HCT116 (cell line): ENCODE results near the gene GIT2. TPM values are rescaled to one million over a fixed set of nuclear protein-coding genes. Genes with fewer than 3 reads are reported as not detected.

Experiments
- ATAC-seq: fragments of 200-7000 bp; cut with Tn5 transposase; 2 replicates; pipeline ENCODE4 v1.9.1; 2020; ENCODE audit warnings: mild to moderate bottlenecking, moderate library complexity
- BruUV-seq: library from RNA; stranded (reverse); fragments of 400-500 nt; replicated peaks from 2 replicates; lab custom pipeline; 2021; lab: Mats Ljungman, UMichigan
- CTCF ChIA-PET: fragments of 300-600 bp; sonication (Branson Sonifier 250); formaldehyde crosslinking; loops from one replicate; lab custom pipeline; 2021; ENCODE audit warnings: antibody characterized with exemption; lab: Charles Lee
- POLR2A ChIA-PET: fragments of 300-600, 350-600 bp; sonication (Branson Sonifier 250); formaldehyde crosslinking; loops from one replicate; lab custom pipeline; 2021; ENCODE audit warnings: antibody characterized with exemption; lab: Charles Lee
- RAD21 ChIA-PET, 2 experiments: fragments of 300-600 bp; sonication (Branson Sonifier 250); formaldehyde crosslinking; loops; one replicate each; lab custom pipeline; 2023; ENCODE audit warnings: low total read pairs in 2 of 2; ENCODE audit not compliant: uncharacterized antibody in 2 of 2, unreplicated experiment in 2 of 2, low non-redundant PET in 1 of 2; lab: Charles Lee
- DNase-seq: peaks from one replicate; pipeline ENCODE4 v3.0.0-alpha.2; 2010; ENCODE audit warnings: low read depth, low spot score
- H2AFZ ChIP-seq: fragments of 200-600 bp; shearing (Covaris generic), sonication (generic); 2 replicates; pipeline ENCODE4 v1.6.1; 2017; ENCODE audit warnings: low read depth, mixed run types, mixed read lengths, antibody characterized with exemption, low read length; ENCODE audit not compliant: poor library complexity, severe bottlenecking
- H3K27ac ChIP-seq: 2 replicates; pipeline ENCODE4 v1.5.1; 2012; ENCODE audit warnings: low read depth, low read length
- H3K27me3 ChIP-seq: fragments of 200-600 bp; sonication (generic); 2 replicates; pipeline ENCODE4 v1.6.1; 2016; ENCODE audit warnings: mixed run types, low read length, mixed read lengths; ENCODE audit not compliant: insufficient read depth
- H3K36me3 ChIP-seq, 2 experiments: fragments of 200-500 bp in 1 of 2; fragments of 200-600 bp in 1 of 2; sonication (Bioruptor generic) in 1 of 2; sonication (generic) in 1 of 2; 2 replicates each; pipeline versions ENCODE4 v1.5.1 to v1.6.1; 2014 to 2016; ENCODE audit warnings: low read length in 2 of 2, inconsistent platforms in 1 of 2, mixed read lengths in 1 of 2, mixed run types in 1 of 2; ENCODE audit not compliant: insufficient read depth in 2 of 2, control insufficient read depth in 1 of 2
- H3K4me1 ChIP-seq, 2 experiments: fragments of 200-600 bp in 1 of 2; sonication (generic) in 1 of 2; 2 replicates each; pipeline versions ENCODE4 v1.5.1 to v1.6.1; 2012 to 2017; ENCODE audit warnings: low read length in 2 of 2, inconsistent platforms in 1 of 2, mild to moderate bottlenecking in 1 of 2, mixed read lengths in 1 of 2, mixed run types in 1 of 2, moderate library complexity in 1 of 2; ENCODE audit not compliant: insufficient read depth in 2 of 2, control insufficient read depth in 1 of 2
- H3K4me2 ChIP-seq: fragments of 200-600 bp; sonication (generic); 2 replicates; pipeline ENCODE4 v1.6.1; 2017; ENCODE audit warnings: mixed run types, low read length, mixed read lengths
- H3K4me3 ChIP-seq, 2 experiments: fragments of 200-600 bp in 1 of 2; sonication (generic) in 1 of 2; replicated peaks in 1 of 2; 2 replicates each; pipeline ENCODE4 v1.5.1; 2011 to 2016; ENCODE audit warnings: low read length in 2 of 2, control low read depth in 1 of 2, low read depth in 1 of 2, mild to moderate bottlenecking in 1 of 2, mixed read lengths in 1 of 2, mixed run types in 1 of 2
- H3K79me2 ChIP-seq: fragments of 200-600 bp; sonication (generic); 2 replicates; pipeline ENCODE4 v1.6.1; 2017; ENCODE audit warnings: mild to moderate bottlenecking, mixed run types, low read length, moderate library complexity, mixed read lengths; ENCODE audit not compliant: insufficient read depth
- H3K9ac ChIP-seq: fragments of 200-600 bp; sonication (generic); 2 replicates; pipeline ENCODE4 v1.6.1; 2016; ENCODE audit warnings: low read length, mixed read lengths
- H3K9me2 ChIP-seq: fragments of 200-600 bp; sonication (generic), shearing (Covaris generic); 2 replicates; pipeline ENCODE4 v1.6.1; 2017; ENCODE audit warnings: mixed run types, mild to moderate bottlenecking, moderate library complexity; ENCODE audit not compliant: insufficient read depth
- H3K9me3 ChIP-seq, 2 experiments: fragments of 200-500 bp in 1 of 2; fragments of 200-600 bp in 1 of 2; sonication (Bioruptor generic) in 1 of 2; sonication (generic) in 1 of 2; 2 replicates each; pipeline ENCODE4 v1.6.1; 2014 to 2017; ENCODE audit warnings: low read length in 2 of 2, mixed read lengths in 2 of 2, inconsistent platforms in 1 of 2, low read depth in 1 of 2, mild to moderate bottlenecking in 1 of 2, mixed run types in 1 of 2, moderate library complexity in 1 of 2; ENCODE audit not compliant: control insufficient read depth in 1 of 2, insufficient read depth in 1 of 2
- H4K20me1 ChIP-seq: fragments of 200-600 bp; sonication (generic), shearing (Covaris generic); 2 replicates; pipeline ENCODE4 v1.6.1; 2017; ENCODE audit warnings: mixed run types, mild to moderate bottlenecking, moderate library complexity; ENCODE audit not compliant: insufficient read depth
- CEBPB ChIP-seq: IDR thresholded peaks from 2 replicates; pipeline ENCODE4 v1.6.1; 2012; ENCODE audit warnings: low read depth
- CTCF ChIP-seq, 3 experiments: fragments of 200-600 bp in 1 of 3; sonication (generic) in 1 of 3; IDR thresholded peaks in 2 of 3; conservative IDR thresholded peaks in 1 of 3; 2 replicates each; pipeline ENCODE4 v1.5.1; 2012 to 2017; ENCODE audit warnings: low read depth in 2 of 3, low read length in 2 of 3, antibody characterized with exemption in 1 of 3, borderline replicate concordance in 1 of 3, control low read depth in 1 of 3, mild to moderate bottlenecking in 1 of 3, mixed read lengths in 1 of 3, mixed run types in 1 of 3, moderate library complexity in 1 of 3; ENCODE audit not compliant: insufficient read depth in 1 of 3
- EGR1 ChIP-seq: IDR thresholded peaks from 2 replicates; pipeline ENCODE4 v1.6.1; 2012; ENCODE audit warnings: low read depth
- ELF1 ChIP-seq: IDR thresholded peaks from 2 replicates; pipeline ENCODE4 v1.6.1; 2012; ENCODE audit warnings: low read depth, borderline replicate concordance
- EZH2 ChIP-seq: fragments of 200-600 bp; sonication (generic); IDR thresholded peaks from 2 replicates; pipeline ENCODE4 v1.6.1; 2017; ENCODE audit warnings: antibody characterized with exemption, mixed run types
- EZH2phosphoT487 ChIP-seq: fragments of 200-600 bp; IDR thresholded peaks from 2 replicates; pipeline ENCODE4 v1.6.1; 2018; ENCODE audit warnings: antibody characterized with exemption, borderline replicate concordance
- FOSL1 ChIP-seq: IDR thresholded peaks from 2 replicates; pipeline ENCODE4 v1.6.1; 2012; ENCODE audit warnings: low read depth
- POLR2A ChIP-seq: IDR thresholded peaks from 2 replicates; pipeline ENCODE4 v1.7.0; 2011; ENCODE audit warnings: borderline replicate concordance; ENCODE audit not compliant: insufficient read depth, insufficient read length; ENCODE audit errors: extremely low read depth
- POLR2AphosphoS5 ChIP-seq: IDR thresholded peaks from 2 replicates; pipeline ENCODE4 v1.6.1; 2011; ENCODE audit warnings: mild to moderate bottlenecking, low read depth, low read length, moderate library complexity
- RAD21 ChIP-seq: IDR thresholded peaks from 2 replicates; pipeline ENCODE4 v1.6.1; 2012; ENCODE audit warnings: low read depth, mild to moderate bottlenecking
- REST ChIP-seq: IDR thresholded peaks from 2 replicates; pipeline ENCODE4 v1.6.1; 2012; ENCODE audit warnings: low read depth
- SIN3A ChIP-seq: IDR thresholded peaks from 2 replicates; pipeline ENCODE4 v1.6.1; 2012; ENCODE audit warnings: low read depth
- SP1 ChIP-seq: IDR thresholded peaks from 2 replicates; pipeline ENCODE4 v1.6.1; 2012; ENCODE audit warnings: low read depth
- TCF7L2 ChIP-seq: IDR thresholded peaks from 2 replicates; pipeline ENCODE4 v1.7.0; 2011; ENCODE audit warnings: borderline replicate concordance, inconsistent platforms; ENCODE audit not compliant: insufficient read depth, insufficient read length; ENCODE audit errors: extremely low read depth
- YY1 ChIP-seq: IDR thresholded peaks from 2 replicates; pipeline ENCODE4 v1.6.1; 2011; ENCODE audit warnings: low read length, low read depth, moderate library complexity, mild to moderate bottlenecking; ENCODE audit not compliant: insufficient replicate concordance; ENCODE audit errors: extremely low read depth
- ZBTB33 ChIP-seq: IDR thresholded peaks from 2 replicates; pipeline ENCODE4 v1.6.1; 2011; ENCODE audit warnings: mild to moderate bottlenecking, low read length, moderate library complexity; ENCODE audit not compliant: insufficient replicate concordance; ENCODE audit errors: extremely low read depth
- ZFX ChIP-seq: fragments of 450-650 bp; IDR thresholded peaks from 2 replicates; pipeline ENCODE4 v1.6.1; 2017
- intact Hi-C: fragments of 100-400 bp; cut with micrococcal nuclease; formaldehyde crosslinking; loops from 2 replicates; pipeline ENCODE4 v1.10.0; 2022
- total RNA-seq: library from RNA; stranded (reverse); gene quantifications from one replicate; pipeline ENCODE4 v1.2.1, GENCODE V29; 2021; ENCODE audit not compliant: unreplicated experiment

The GIT2 gene
- total RNA-seq, 1 experiment from 2014 or later, result 21.5 TPM

GRCh38 chr12:109999983-110000505 lies 3.9 kb upstream of the GIT2 start:
- BruUV-seq, result TSS peak; percentile 59
- Histone ChIP-seq H3K9ac (peak overlapping the region; percentile 74), H3K27me3 (no peaks in the 10 kb centered on the region), H3K4me2 (peak overlapping the region; percentile 85), H4K20me1 (no peaks in the 10 kb centered on the region), H3K27ac (peak overlapping the region; percentile 36; the same call in 1 of the 2 replicates), H3K36me3 (no peaks in the 10 kb centered on the region), H3K9me3 (no peaks in the 10 kb centered on the region), H2AFZ (no peak overlapping the region), H3K79me2 (peaks cover 17% of the 10 kb centered on the region), H3K9me2 (no peaks in the 10 kb centered on the region), H3K4me1 (peaks cover 31 to 61% of the 10 kb centered on the region in 2 experiments), H3K4me3 (peak overlapping the region; percentile 62 to 78)
- ChIA-PET RAD21 (no interaction called here), POLR2A (no interaction called here), CTCF (no interaction called here)
- no peak for TF ChIP-seq POLR2A
- TF ChIP-seq ELF1, result no peak
- TF ChIP-seq EZH2, result no peak
- TF ChIP-seq POLR2AphosphoS5, result no peak
- TF ChIP-seq REST, result no peak
- TF ChIP-seq EGR1, result no peak
- TF ChIP-seq ZBTB33, result no peak
- TF ChIP-seq CTCF (IDR thresholded peaks at IDR 0.05 in 2 of 3, conservative IDR thresholded peaks at IDR 0.05 in 1 of 3; ENCODE audit: borderline replicate concordance in 1 of 3, insufficient read depth in 1 of 3, low read depth in 2 of 3, low read length in 2 of 3), result no peak
- TF ChIP-seq TCF7L2, result no peak
- no peak for TF ChIP-seq RAD21
- TF ChIP-seq SP1, result no peak
- TF ChIP-seq ZFX, result no peak
- no peak for TF ChIP-seq FOSL1
- TF ChIP-seq EZH2phosphoT487, result no peak
- TF ChIP-seq YY1, result no peak
- no peak for TF ChIP-seq SIN3A
- no peak for TF ChIP-seq CEBPB
- intact Hi-C loops, result no loop called here
- DNase-seq (no peak), ATAC-seq (no peak)
